ENCODE measurements around the gene GAN.
A peak's percentile ranks its signal among the peaks of the same experiment; 100 is the strongest.

DNA sequence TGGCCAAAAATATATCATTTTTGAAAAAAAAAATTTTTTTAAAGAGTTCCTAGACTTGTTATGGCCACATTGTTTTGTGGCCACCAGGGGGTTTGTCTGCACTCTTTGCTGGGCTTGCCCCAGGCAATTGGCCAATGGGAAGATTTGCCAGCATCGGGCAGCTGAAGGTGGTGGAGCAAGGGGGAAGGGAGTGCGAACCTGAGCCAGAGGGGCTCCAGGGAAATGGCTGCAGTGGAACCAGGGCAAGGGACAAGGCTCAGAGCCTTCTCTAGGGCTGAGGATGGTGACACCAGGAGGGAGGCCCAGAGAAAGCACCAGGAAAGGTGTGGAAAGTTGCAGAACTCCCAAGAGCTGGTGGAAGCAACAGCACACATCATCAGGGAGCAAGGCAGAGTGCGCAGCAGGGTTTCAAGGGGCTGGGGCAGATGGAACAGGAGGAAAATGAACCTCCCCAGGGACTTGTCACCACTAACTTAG lies 114.3 kb downstream of the GAN start:
- TF ChIP-seq, protein P1, sequence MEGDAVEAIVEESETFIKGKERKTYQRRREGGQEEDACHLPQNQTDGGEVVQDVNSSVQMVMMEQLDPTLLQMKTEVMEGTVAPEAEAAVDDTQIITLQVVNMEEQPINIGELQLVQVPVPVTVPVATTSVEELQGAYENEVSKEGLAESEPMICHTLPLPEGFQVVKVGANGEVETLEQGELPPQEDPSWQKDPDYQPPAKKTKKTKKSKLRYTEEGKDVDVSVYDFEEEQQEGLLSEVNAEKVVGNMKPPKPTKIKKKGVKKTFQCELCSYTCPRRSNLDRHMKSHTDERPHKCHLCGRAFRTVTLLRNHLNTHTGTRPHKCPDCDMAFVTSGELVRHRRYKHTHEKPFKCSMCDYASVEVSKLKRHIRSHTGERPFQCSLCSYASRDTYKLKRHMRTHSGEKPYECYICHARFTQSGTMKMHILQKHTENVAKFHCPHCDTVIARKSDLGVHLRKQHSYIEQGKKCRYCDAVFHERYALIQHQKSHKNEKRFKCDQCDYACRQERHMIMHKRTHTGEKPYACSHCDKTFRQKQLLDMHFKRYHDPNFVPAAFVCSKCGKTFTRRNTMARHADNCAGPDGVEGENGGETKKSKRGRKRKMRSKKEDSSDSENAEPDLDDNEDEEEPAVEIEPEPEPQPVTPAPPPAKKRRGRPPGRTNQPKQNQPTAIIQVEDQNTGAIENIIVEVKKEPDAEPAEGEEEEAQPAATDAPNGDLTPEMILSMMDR (IDR thresholded peaks at IDR 0.05) = peak in 3 of 6 experiments; percentile 25 to 45 (median 28)
- no peak for TF ChIP-seq POLR2A (IDR thresholded peaks at IDR 0.05)
